Osteocyte (in vitro differentiated cells): ENCODE results near the gene ZDHHC13. TPM values are rescaled to one million over a fixed set of nuclear protein-coding genes. Genes with fewer than 3 reads are reported as not detected.

Experiments
- DNase-seq: peaks from one replicate; pipeline ENCODE4 v3.0.0; 2021; ENCODE audit warnings: mixed read lengths; ENCODE audit not compliant: unreplicated experiment; ENCODE audit errors: extremely low spot score
- H3K27ac Mint-ChIP-seq: one replicate; pipeline ENCODE4 v1.8.0; 2021; ENCODE audit warnings: mild to moderate bottlenecking, mixed read lengths; ENCODE audit not compliant: unreplicated experiment
- H3K27me3 Mint-ChIP-seq: one replicate; pipeline ENCODE4 v1.8.0; 2021; ENCODE audit warnings: mixed read lengths; ENCODE audit not compliant: unreplicated experiment
- H3K36me3 Mint-ChIP-seq: one replicate; pipeline ENCODE4 v1.8.0; 2021; ENCODE audit warnings: mixed read lengths; ENCODE audit not compliant: unreplicated experiment
- H3K4me1 Mint-ChIP-seq: one replicate; pipeline ENCODE4 v1.8.0; 2021; ENCODE audit warnings: mixed read lengths; ENCODE audit not compliant: unreplicated experiment
- H3K4me3 Mint-ChIP-seq: one replicate; pipeline ENCODE4 v1.8.0; 2021; ENCODE audit warnings: mild to moderate bottlenecking, moderate library complexity, mixed read lengths; ENCODE audit not compliant: unreplicated experiment
- H3K9me3 Mint-ChIP-seq: one replicate; pipeline ENCODE4 v1.8.0; 2021; ENCODE audit warnings: mixed read lengths; ENCODE audit not compliant: unreplicated experiment
- CTCF ChIP-seq: fragments of 200-600 bp; sonication (generic); IDR thresholded peaks from 2 replicates; pipeline ENCODE4 v1.5.0; 2021; ENCODE audit warnings: antibody characterized with exemption, mild to moderate bottlenecking, moderate library complexity
- total RNA-seq: library from RNA; stranded (reverse); gene quantifications from 2 replicates; pipeline ENCODE4 v1.2.1, GENCODE V29; 2021

Gene ZDHHC13
- total RNA-seq, 1 donor from 2014 or later = 11.6 TPM

- no peaks in the 10 kb centered on the region for H3K36me3 Mint-ChIP-seq
- H3K4me1 Mint-ChIP-seq = no peaks in the 10 kb centered on the region
- H3K27me3 Mint-ChIP-seq = peaks cover 27% of the 10 kb centered on the region
- no peak overlapping the region for H3K27ac Mint-ChIP-seq
- no peaks in the 10 kb centered on the region for H3K9me3 Mint-ChIP-seq
- H3K4me3 Mint-ChIP-seq = no peak overlapping the region
- no peak for TF ChIP-seq CTCF
- no peak for DNase-seq
Measured at GRCh38 chr11:19083166-19083565, 33.8 kb upstream of the ZDHHC13 start.

GRCh38 chr11:19084661-19085315 is 32.2 kb upstream of the ZDHHC13 start:
- Mint-ChIP-seq H3K27ac (no peak overlapping the region), H3K4me3 (no peak overlapping the region), H3K27me3 (peaks cover 20% of the 10 kb centered on the region), H3K4me1 (no peaks in the 10 kb centered on the region), H3K9me3 (no peaks in the 10 kb centered on the region), H3K36me3 (no peaks in the 10 kb centered on the region)
- DNase-seq = no peak
- no peak for TF ChIP-seq CTCF

- no peak for TF ChIP-seq CTCF
- H3K27ac Mint-ChIP-seq = no peak overlapping the region
- no peaks in the 10 kb centered on the region for H3K9me3 Mint-ChIP-seq
- H3K27me3 Mint-ChIP-seq = peaks cover 17% of the 10 kb centered on the region
- no peaks in the 10 kb centered on the region for H3K36me3 Mint-ChIP-seq
- no peak overlapping the region for H3K4me3 Mint-ChIP-seq
- H3K4me1 Mint-ChIP-seq = no peaks in the 10 kb centered on the region
- no peak for DNase-seq
Measured at GRCh38 chr11:19087658-19088057, 29.3 kb upstream of the ZDHHC13 start.

GRCh38 chr11:19088791-19089190 is 28.2 kb upstream of the ZDHHC13 start:
- Mint-ChIP-seq H3K36me3 (no peaks in the 10 kb centered on the region), H3K4me1 (no peaks in the 10 kb centered on the region), H3K27ac (no peak overlapping the region), H3K27me3 (peaks cover 11% of the 10 kb centered on the region), H3K4me3 (no peak overlapping the region), H3K9me3 (no peaks in the 10 kb centered on the region)
- TF ChIP-seq CTCF = no peak
- DNase-seq = no peak

GRCh38 chr11:19089421-19089820 is 27.5 kb upstream of the ZDHHC13 start:
- no peaks in the 10 kb centered on the region for H3K4me1 Mint-ChIP-seq
- H3K36me3 Mint-ChIP-seq = no peaks in the 10 kb centered on the region
- TF ChIP-seq CTCF = no peak
- H3K27me3 Mint-ChIP-seq = peaks cover 14% of the 10 kb centered on the region
- no peak for DNase-seq
- H3K4me3 Mint-ChIP-seq = no peak overlapping the region
- H3K9me3 Mint-ChIP-seq = no peaks in the 10 kb centered on the region
- H3K27ac Mint-ChIP-seq = no peak overlapping the region
